ENCODE measurements around the gene TCF7.
A peak's percentile ranks its signal among the peaks of the same experiment; 100 is the strongest.

Gene TCF7

GRCh38 chr5:134161513-134162395, 47.3 kb downstream of the TCF7 start:
- no peak for DNase-seq (ENCODE audit: extremely low read depth, low read depth)
- no peak for TF ChIP-seq CTCF (IDR thresholded peaks at IDR 0.05; ENCODE audit: low read depth, low read length)

- no peak for TF ChIP-seq CTCF (IDR thresholded peaks at IDR 0.05; ENCODE audit: low read depth, low read length)
Observed at GRCh38 chr5:134162592-134162991, 48.1 kb downstream of the TCF7 start.

GRCh38 chr5:134171972-134172371, 57.5 kb downstream of the TCF7 start:
- TF ChIP-seq CTCF (IDR thresholded peaks at IDR 0.05; ENCODE audit: low read depth, low read length), result no peak
- no peak for DNase-seq (ENCODE audit: extremely low read depth, low read depth)

More at GRCh38 chr5:134162592-134162991, 48.1 kb downstream of the TCF7 start:
- DNase-seq (ENCODE audit: extremely low read depth, low read depth), result no peak

GRCh38 chr5:134174841-134175839, 60.7 kb downstream of the TCF7 start:
- DNase-seq (ENCODE audit: extremely low read depth, low read depth), result no peak
- no peak for TF ChIP-seq CTCF (IDR thresholded peaks at IDR 0.05; ENCODE audit: low read depth, low read length)

- TF ChIP-seq CTCF (IDR thresholded peaks at IDR 0.05; ENCODE audit: low read depth, low read length), result no peak
- DNase-seq (ENCODE audit: extremely low read depth, low read depth), result no peak
Observed at GRCh38 chr5:134175921-134176510, 61.5 kb downstream of the TCF7 start.

- TF ChIP-seq CTCF (IDR thresholded peaks at IDR 0.05; ENCODE audit: low read depth, low read length), result no peak
- DNase-seq (ENCODE audit: extremely low read depth, low read depth), result peak; percentile 44
Observed at GRCh38 chr5:134176511-134177368, 62.3 kb downstream of the TCF7 start, which contains the start of gene SKP1. SKP1 (minus strand) TSS chr5:134176950; CDS start chr5:134174022, 2,928 bp downstream.
